Tibial nerve (tissue), 4 donors: ENCODE data around the gene PRKG2. TPM values are rescaled to one million over a fixed set of nuclear protein-coding genes. Genes with fewer than 3 reads are reported as not detected.

Source experiments
- DNase-seq, 2 donors: peaks; one replicate each; pipeline ENCODE4 v3.0.0-alpha.2; 2019; ENCODE audit warnings: low spot score in 2 of 2
- H3K27ac ChIP-seq, 4 donors: fragments of 200-600 bp; sonication (generic) in 3 of 4; one replicate each; pipeline ENCODE4 v1.5.1; 2017 to 2019; ENCODE audit warnings: mild to moderate bottlenecking in 1 of 4
- H3K27me3 ChIP-seq, 2 donors: fragments of 200-600 bp; sonication (generic) in 1 of 2; one replicate each; pipeline versions ENCODE4 v1.5.1 to v1.6.0; 2017 to 2019
- H3K36me3 ChIP-seq, 3 donors: fragments of 200-600 bp; sonication (generic); one replicate each; pipeline ENCODE4 v1.5.1; 2018 to 2019
- H3K4me1 ChIP-seq, 4 donors: fragments of 200-600 bp; sonication (generic) in 3 of 4; one replicate each; pipeline ENCODE4 v1.5.1; 2017 to 2019
- H3K4me3 ChIP-seq, 4 donors: fragments of 200-600 bp; sonication (generic) in 3 of 4; one replicate each; pipeline ENCODE4 v1.5.1; 2017 to 2019; ENCODE audit warnings: mild to moderate bottlenecking in 1 of 4, moderate library complexity in 1 of 4
- H3K9me3 ChIP-seq, 4 donors: fragments of 200-600 bp; sonication (generic) in 3 of 4; one replicate each; pipeline ENCODE4 v1.5.1; 2017 to 2019
- EP300 ChIP-seq, 2 donors: sonication (generic); formaldehyde crosslinking; IDR thresholded peaks; one replicate each; pipeline ENCODE4 v1.6.1; 2017; ENCODE audit warnings: antibody characterized with exemption in 2 of 2, mild to moderate bottlenecking in 1 of 2
- POLR2A ChIP-seq, 2 donors: fragments of 450-650 bp; IDR thresholded peaks; one replicate each; pipeline ENCODE4 v1.6.1; 2017; ENCODE audit warnings: antibody characterized with exemption in 2 of 2, mild to moderate bottlenecking in 2 of 2, moderate library complexity in 2 of 2
- WGBS, 2 donors: methylation state at CpG; one replicate each; pipeline ENCODE4 v1.1.5; 2018; 5-methylcytosine and 5-hydroxymethylcytosine counted together
- total RNA-seq, 4 donors: library from RNA; depleted of rRNA; stranded (reverse); fragments of >200 nt; gene quantifications; one replicate each; pipeline ENCODE4 v1.1.0, GENCODE V29; 2016
- TF ChIP-seq, protein P1 (sequence below), 5 experiments: fragments of 200-600 bp in 3 of 5; fragments of 450-650 bp in 2 of 5; sonication (generic) in 3 of 5; IDR thresholded peaks; one replicate each; pipeline ENCODE4 v1.5.1; 2016 to 2019; ENCODE audit warnings: antibody characterized with exemption in 5 of 5, mild to moderate bottlenecking in 3 of 5, moderate library complexity in 2 of 5

Gene PRKG2, protein sequence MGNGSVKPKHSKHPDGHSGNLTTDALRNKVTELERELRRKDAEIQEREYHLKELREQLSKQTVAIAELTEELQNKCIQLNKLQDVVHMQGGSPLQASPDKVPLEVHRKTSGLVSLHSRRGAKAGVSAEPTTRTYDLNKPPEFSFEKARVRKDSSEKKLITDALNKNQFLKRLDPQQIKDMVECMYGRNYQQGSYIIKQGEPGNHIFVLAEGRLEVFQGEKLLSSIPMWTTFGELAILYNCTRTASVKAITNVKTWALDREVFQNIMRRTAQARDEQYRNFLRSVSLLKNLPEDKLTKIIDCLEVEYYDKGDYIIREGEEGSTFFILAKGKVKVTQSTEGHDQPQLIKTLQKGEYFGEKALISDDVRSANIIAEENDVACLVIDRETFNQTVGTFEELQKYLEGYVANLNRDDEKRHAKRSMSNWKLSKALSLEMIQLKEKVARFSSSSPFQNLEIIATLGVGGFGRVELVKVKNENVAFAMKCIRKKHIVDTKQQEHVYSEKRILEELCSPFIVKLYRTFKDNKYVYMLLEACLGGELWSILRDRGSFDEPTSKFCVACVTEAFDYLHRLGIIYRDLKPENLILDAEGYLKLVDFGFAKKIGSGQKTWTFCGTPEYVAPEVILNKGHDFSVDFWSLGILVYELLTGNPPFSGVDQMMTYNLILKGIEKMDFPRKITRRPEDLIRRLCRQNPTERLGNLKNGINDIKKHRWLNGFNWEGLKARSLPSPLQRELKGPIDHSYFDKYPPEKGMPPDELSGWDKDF
- 1 to 10 TPM in 3 of 4 donors, under 1 TPM in 1; 0.30 to 4.4 (median 2.4) TPM for total RNA-seq

DNA sequence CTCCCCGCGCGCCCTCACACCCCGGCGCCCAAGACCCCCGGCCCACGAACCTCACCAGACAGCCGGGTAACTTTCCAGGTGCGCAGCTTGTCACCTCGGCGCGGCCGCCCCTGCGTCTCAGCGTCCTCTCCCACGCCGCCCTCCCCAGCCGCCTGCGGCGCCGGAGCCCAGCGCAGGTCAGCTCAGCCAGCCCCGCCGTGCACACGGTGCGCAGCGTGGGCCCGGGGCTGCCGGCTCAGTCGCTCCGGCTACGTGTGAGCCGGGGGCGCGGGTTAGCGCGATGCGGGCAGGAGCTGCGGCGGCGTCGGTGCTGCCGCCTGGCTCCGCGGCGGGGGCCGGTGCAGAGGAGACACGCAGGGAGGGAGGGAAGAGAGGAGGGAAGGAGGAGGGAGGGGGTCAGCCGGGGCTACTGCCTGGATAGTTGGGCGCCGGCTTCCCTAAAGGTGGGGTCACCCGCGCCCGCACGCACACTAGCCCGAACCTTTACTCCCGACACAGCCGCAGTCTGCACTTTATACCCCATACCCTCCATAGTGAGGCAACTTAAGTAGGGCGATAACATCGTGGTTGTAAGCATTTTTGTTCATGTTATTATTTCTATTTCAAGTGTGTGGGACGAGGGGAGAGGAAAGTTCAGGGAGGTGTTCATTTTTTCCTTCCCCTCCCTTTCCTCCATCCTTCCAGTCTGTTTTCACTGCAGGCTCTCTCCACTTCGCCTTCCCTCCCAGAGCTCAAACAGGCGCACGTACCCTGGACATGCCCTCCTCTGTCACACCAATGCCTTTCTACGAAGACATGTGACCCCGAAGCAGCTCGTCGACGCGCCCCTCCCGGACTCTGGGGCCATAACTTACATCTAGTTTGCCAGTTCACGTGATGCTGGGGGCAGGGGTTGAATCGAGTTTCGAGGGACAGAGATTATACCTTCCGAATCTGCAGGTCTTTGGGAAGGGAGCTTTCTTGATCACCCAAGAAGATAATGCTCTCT, at the start of gene PRKG2:
TSS of gene PRKG2 (minus strand) at position 342 of the 988 bp plus-strand sequence. CDS start 10,175 bp downstream, outside the sequence.
- TF ChIP-seq EP300 (IDR thresholded peaks at IDR 0.05): no peak
- TF ChIP-seq, protein P1, sequence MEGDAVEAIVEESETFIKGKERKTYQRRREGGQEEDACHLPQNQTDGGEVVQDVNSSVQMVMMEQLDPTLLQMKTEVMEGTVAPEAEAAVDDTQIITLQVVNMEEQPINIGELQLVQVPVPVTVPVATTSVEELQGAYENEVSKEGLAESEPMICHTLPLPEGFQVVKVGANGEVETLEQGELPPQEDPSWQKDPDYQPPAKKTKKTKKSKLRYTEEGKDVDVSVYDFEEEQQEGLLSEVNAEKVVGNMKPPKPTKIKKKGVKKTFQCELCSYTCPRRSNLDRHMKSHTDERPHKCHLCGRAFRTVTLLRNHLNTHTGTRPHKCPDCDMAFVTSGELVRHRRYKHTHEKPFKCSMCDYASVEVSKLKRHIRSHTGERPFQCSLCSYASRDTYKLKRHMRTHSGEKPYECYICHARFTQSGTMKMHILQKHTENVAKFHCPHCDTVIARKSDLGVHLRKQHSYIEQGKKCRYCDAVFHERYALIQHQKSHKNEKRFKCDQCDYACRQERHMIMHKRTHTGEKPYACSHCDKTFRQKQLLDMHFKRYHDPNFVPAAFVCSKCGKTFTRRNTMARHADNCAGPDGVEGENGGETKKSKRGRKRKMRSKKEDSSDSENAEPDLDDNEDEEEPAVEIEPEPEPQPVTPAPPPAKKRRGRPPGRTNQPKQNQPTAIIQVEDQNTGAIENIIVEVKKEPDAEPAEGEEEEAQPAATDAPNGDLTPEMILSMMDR (IDR thresholded peaks at IDR 0.05): no peak
- no peak for TF ChIP-seq POLR2A (IDR thresholded peaks at IDR 0.05)
- no peak for DNase-seq
- no peaks in the 10 kb centered on the region for H3K9me3 ChIP-seq
- WGBS, 2 donors: 2% methylated on average over 42 to 49 of the region's 75 CpGs
- H3K4me3 ChIP-seq: peak within 1 kb of the TSS in 3 of 4 donors; percentile 35 to 58 (median 37)
- H3K4me1 ChIP-seq: peaks cover 0 to 19% (median 0%) of the 10 kb centered on the region in 4 donors
- H3K27me3 ChIP-seq: peaks cover 0 to 5% of the 10 kb centered on the region in 2 donors
- H3K36me3 ChIP-seq: no peaks in the 10 kb centered on the region
- H3K27ac ChIP-seq: peak within 1 kb of the TSS in 2 of 4 donors; percentile 0 to 12

DNA sequence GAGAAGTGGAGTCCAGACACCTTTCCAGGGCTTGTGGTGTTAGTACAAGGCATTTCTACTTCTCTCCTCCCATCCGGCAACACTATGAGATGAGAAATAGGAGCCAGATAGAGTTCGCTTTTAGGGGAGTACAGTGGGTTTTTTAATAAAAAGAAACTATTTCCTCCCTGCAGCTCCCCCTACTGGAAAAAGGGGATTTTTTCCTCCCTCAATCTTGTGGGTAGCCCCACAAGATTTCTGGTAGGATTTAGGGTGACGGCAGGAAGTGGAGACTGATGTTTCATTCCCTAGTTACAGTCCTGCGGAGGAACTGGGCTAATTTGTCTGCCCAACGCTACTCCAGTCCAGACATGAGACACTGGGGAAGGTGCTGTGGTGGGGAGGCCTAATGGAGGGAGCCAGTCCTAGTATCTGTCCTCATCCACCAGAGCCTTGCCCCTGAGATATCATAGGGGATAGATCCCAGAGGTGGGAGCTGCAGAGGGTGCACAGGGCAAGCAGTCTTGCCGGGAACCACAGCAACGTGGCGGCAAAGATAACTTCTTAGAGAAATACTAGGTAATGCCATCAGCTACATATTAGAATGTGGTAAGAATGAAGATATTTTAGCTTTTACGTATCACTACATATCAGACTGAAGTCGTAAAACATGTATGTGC, 45.5 kb upstream of the PRKG2 start:
- TF ChIP-seq EP300 (IDR thresholded peaks at IDR 0.05) (no peak), POLR2A (IDR thresholded peaks at IDR 0.05) (no peak)
- TF ChIP-seq, protein P1 (IDR thresholded peaks at IDR 0.05): no peak
- no peaks in the 10 kb centered on the region for H3K36me3 ChIP-seq
- no peak for DNase-seq
- H3K4me1 ChIP-seq: peaks cover 0 to 6% (median 0%) of the 10 kb centered on the region in 4 donors
- no peak overlapping the region for H3K4me3 ChIP-seq
- 83 to 86% methylated on average over 10 of the region's 10 CpGs for WGBS, 2 donors
- no peaks in the 10 kb centered on the region for H3K9me3 ChIP-seq
- H3K27me3 ChIP-seq: no peaks in the 10 kb centered on the region
- H3K27ac ChIP-seq: no peak overlapping the region

DNA sequence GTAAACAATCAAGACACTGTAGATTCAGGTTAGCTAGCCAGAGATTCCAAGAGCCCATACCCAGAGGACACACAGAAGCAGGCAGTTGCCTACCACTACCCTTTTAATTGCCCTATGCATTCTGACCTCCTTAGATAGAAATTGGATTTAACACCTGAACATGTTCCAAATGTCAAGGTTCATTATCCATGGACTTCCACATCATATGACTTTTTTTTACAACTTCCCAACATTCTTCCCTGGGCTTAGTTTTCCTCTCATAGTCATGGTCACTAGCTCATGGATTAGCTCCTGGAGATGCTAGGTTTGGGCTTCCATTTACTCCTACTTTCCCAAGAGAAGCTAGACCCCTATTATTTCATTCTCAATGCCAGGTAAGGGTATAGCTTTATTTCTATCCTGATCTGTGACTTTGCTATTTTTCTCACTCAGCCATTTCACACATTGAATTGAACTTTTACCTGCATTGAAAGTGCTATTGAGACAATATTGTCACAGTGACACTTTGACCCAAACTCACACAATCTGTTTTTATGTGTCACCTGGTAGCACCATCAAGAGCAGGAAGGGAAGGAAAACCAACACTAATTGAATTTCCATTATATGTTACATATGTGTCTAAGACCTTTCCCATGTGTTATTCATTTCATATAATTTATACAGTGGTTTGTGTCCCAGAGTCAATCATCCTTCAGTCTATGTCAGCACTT, 44.0 kb upstream of the PRKG2 start:
- no peaks in the 10 kb centered on the region for H3K9me3 ChIP-seq
- no peaks in the 10 kb centered on the region for H3K36me3 ChIP-seq
- DNase-seq: no peak
- TF ChIP-seq EP300 (IDR thresholded peaks at IDR 0.05): no peak
- TF ChIP-seq, protein P1 (IDR thresholded peaks at IDR 0.05): no peak
- no peak for TF ChIP-seq POLR2A (IDR thresholded peaks at IDR 0.05)
- peaks cover 0 to 6% (median 0%) of the 10 kb centered on the region in 4 donors for H3K4me1 ChIP-seq
- no peaks in the 10 kb centered on the region for H3K27me3 ChIP-seq
- no peak overlapping the region for H3K4me3 ChIP-seq
- no peak overlapping the region for H3K27ac ChIP-seq

DNA sequence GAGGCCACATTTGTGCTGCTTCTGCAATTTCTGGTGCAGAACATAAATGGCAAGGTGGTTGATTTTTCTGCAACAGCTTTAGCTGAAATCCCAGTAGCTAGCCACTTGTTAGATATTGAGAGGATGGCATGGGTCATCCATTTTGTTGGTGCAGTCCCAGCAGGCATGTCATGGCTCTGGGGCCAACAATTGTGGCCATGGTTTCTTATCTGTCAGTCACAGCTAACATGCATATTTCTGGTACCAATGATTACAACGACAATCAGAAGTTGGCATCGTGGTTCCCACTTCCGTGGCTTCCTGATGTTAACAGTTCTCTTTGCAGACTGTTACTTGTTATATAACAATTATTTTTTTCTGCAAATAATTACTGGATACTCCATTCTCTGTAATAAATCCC, 42.8 kb upstream of the PRKG2 start:
- no peaks in the 10 kb centered on the region for H3K9me3 ChIP-seq
- no peaks in the 10 kb centered on the region for H3K36me3 ChIP-seq
- peaks cover 0 to 6% (median 0%) of the 10 kb centered on the region in 4 donors for H3K4me1 ChIP-seq
- no peak for DNase-seq
- WGBS, 2 donors: 73 to 94% methylated on average over 3 of the region's 3 CpGs
- H3K27me3 ChIP-seq: no peaks in the 10 kb centered on the region
- H3K4me3 ChIP-seq: no peak overlapping the region
- TF ChIP-seq, protein P1 (IDR thresholded peaks at IDR 0.05): no peak
- TF ChIP-seq POLR2A (IDR thresholded peaks at IDR 0.05): no peak
- no peak for TF ChIP-seq EP300 (IDR thresholded peaks at IDR 0.05)
- H3K27ac ChIP-seq: no peak overlapping the region
